ENCODE measurements around the gene SLC49A3. TPM values are rescaled to one million over a fixed set of nuclear protein-coding genes. Genes with fewer than 3 reads are reported as not detected.
"Not testable (repeated sequence)": the region's sequence is repeated elsewhere in the genome, so short reads cannot be mapped to it uniquely, and the experiment has no call there.

The SLC49A3 gene
- total RNA-seq, 1 donor from 2014 or later, result 4.4 TPM

DNA sequence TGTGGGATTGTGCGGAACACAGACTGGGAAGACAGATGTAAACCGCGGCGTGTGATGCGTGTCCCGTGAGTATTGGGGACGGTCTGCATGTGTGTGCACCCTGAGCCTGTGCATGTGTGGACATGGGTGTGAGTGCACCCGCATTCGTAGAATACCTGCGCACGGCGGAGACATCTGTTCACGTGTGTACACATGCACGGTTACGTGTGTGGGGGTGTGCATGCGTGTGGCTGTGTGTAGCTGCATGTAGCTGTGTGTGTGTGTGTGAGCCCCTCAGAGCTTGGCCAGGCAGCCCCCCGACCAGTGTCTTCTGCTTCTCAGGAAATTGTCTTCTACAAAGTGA is 34.5 kb downstream of the SLC49A3 start:
- no peak for DNase-seq (ENCODE audit: low read depth in 2 of 2)

GRCh38 chr4:653831-654502 is 35.0 kb downstream of the SLC49A3 start:
- DNase-seq (ENCODE audit: low read depth in 2 of 2), result no peak

DNA sequence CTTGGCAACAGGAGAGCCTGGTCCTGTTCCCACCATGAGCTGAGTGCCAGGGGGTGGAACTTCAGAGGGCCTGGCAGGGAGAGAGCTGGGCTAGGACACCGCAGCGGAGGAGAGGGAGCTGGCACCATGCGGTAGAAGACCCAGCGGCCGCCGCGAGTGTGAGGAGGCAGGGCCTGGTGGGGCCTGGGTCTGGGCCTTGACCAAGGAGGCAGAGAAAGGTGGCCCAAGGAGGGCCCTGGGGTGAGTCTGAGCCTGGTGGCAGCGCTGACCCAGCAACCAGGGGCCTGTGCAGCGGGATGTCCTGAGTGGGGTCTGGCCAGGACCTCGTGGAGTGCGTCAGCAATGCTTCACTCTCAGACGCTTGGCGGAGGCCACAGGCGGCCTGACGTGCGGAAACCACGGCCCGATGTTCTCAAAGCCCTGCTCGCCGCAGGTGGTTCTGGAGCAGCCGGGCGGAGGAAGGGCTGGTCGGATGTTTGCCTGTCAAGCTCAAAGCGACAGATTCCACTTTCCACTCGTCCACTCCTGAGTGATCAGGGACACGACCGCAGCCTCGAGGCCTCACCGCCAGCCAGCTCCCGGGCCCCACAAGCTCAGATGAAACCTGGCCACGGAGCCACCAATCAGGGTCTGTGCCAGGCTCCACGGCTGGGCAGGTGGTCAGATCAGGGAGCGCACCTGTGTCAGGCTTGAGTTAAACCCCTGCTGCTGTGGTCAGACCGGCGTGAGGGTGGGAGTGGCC is 35.7 kb downstream of the SLC49A3 start:
- no peak for DNase-seq (ENCODE audit: low read depth in 2 of 2)

DNA sequence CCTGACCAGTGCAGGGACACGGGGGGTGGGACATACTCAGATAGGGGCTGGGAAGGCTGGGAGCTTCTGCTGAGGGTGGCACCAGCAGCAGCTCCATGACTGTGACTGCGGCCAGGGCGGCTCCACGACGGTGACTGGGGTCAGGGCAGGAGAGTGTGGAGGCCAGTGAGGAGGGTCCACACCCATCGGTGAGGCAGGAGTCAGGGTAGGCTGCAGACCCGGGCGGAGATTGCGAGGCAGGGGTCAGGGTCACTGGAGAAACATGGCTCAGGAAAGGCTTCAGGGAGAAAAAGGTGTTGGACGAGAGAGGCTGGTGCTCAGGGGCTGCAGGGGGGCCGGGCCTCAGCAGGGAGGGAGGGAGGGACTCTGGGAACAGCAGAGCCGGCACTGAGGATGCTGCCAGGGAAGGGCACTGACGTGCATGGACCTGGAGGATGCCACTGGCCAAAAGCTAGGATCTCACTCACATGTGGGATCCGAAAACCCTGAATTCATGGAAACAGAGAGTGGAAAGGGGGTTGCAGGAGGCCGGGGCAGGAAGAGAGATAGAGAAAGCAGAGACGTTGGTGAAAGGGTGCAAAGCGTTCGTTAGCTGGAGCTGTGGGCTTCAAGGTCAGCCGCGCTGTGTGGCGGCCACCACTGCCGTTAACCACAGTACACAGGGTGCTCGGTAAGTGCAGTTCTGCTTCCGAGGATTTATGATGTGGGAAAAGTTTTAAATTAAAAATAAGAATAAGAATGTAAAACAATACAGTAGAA is 36.9 kb downstream of the SLC49A3 start:
- DNase-seq (ENCODE audit: low read depth in 2 of 2), result no peak

GRCh38 chr4:650951-651883 is 37.7 kb downstream of the SLC49A3 start:
- DNase-seq (ENCODE audit: low read depth in 2 of 2), result no peak

DNA sequence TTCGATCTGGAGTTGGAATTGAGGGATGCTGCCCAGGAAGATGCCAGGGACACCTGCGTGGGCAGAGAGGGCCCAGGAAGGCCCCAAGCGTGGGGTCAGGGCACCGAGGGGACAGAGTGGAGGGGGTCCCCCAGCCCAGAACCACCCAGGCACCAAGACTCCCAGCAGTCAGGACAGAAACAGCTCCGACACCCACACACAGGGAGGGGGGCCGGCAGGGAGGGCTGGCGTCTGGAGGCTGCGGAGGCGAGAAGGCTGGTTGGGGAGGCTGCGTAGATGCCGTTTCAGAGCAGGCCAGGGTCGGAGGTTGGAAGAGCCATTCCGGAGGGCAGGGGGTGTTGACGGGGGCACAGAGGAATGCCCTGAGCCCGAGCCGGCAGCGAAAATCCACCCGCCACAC is 38.5 kb downstream of the SLC49A3 start:
- no peak for DNase-seq (ENCODE audit: low read depth in 2 of 2)

DNA sequence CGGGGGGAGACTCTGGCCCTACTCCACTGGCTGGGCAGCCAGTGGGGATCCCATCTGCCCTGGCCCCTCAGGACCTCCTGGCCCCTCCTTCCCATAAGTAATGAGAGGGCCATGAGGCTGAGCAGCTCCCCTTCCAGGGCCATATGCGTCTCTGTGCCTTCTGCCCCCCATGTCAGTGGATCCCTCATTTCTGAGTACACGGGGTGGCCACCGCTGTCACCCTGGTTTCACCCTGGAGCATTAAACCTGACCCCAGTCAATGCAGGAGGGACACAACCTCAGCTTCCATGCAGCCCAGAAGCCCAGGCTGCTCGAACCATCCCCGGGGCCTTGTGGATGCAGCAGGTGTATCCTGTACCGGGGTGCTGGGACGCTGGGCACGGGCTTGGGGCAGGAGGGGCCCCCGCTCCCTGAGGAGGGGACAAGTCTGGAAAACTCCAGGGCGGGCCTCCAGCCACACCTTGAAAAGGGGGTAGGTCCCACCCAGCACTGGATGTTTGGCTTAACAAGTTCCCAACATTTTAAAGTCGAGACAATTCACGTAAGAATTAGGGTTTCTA is 39.1 kb downstream of the SLC49A3 start:
- DNase-seq (ENCODE audit: low read depth in 2 of 2), result no peak

DNA sequence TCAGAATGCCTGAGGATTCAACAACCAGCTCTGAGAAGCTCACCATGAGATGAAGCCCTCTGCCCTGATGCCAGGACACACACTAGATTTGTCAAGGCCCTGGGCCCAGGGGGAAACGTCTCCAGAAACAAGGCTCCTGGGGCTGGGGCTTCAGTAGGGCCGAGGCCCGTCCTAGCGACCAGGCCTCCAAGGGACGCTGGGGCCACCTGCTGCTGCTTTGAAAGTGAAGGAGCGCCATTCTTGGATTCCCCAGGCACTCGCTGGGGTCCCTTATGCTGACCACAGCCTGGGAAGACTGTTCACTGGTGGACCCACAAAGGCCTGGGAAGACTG is 39.7 kb downstream of the SLC49A3 start:
- no peak for DNase-seq (ENCODE audit: low read depth in 2 of 2)

DNA sequence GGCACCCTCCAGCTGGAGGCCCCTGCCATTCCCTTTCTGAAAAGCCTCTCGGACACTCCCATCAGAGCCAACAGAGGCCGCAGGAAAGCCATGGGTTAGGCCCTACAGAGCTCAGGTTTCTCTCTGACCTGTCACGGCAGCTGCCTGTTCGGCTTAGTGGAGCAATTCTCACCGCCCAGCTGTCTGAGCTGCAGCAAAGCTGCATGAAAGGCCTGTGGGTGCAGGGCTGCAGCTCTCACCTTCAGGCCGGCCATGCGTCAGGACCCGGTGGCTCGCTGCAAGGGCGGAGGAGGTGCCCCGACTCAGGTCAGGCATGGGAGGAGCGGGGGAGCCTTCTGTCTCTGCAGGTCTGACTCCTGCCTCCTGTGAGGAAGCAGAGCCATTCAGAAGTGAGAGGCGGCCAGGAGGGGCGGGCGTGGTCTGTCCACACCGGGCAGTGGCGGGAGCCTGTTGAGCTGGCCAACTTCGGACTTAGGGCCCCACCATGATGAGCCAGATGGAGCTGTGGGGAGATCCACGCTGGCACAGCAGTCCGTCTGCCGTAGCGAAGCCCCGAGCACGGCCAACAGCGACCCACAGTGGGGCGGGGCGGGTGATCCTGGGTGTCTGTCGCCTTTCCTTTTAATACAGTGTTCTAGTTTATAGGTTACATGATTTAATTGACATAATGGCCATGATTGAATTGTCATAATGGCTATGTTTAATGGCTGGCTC is 40.2 kb downstream of the SLC49A3 start:
- DNase-seq (ENCODE audit: low read depth in 2 of 2), result no peak

GRCh38 chr4:647481-647880 is 41.5 kb downstream of the SLC49A3 start:
- DNase-seq (ENCODE audit: low read depth in 2 of 2), result no peak

- DNase-seq (ENCODE audit: low read depth in 2 of 2), result no peak
Observed at GRCh38 chr4:646460-646859, 42.5 kb downstream of the SLC49A3 start.

GRCh38 chr4:642366-642765 is 46.6 kb downstream of the SLC49A3 start:
- not testable (repeated sequence) for DNase-seq (ENCODE audit: low read depth in 2 of 2)

DNA sequence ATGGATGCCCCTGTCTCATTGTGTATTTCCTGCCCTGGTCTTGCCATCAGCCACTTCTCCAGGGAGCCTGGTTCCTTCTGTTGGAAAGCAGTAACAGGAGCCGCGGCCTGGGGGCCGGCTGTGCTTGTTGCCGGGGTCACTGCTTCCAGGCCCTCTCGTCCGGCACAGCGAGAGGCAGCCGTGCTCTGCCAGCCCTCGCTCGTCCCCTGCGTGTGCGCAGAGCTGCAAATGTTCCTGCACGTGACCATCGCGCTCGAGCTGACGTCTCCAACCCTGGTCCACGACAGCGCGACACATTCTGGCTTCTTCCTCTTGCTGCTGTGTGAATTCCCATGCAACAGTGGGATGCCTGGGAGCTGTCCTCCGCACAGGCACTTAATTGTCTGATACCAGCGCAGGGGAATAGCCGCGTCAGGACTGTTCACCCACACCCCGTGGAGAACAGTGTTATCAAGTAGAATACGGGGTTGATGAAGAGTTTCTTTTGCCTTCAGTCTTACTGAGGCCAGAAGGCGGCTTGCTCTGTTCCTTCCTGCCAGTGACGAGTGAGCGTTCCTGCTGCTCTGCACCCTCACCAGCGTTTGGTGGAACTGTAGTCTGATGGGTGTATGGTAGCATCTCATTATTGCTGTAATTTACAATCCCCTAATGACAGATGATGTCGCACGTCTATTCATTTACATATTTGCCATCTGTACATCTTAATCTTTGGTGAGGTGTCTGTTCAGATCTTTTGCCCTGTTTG is 51.2 kb downstream of the SLC49A3 start:
- DNase-seq (ENCODE audit: low read depth in 2 of 2), result no peak

DNA sequence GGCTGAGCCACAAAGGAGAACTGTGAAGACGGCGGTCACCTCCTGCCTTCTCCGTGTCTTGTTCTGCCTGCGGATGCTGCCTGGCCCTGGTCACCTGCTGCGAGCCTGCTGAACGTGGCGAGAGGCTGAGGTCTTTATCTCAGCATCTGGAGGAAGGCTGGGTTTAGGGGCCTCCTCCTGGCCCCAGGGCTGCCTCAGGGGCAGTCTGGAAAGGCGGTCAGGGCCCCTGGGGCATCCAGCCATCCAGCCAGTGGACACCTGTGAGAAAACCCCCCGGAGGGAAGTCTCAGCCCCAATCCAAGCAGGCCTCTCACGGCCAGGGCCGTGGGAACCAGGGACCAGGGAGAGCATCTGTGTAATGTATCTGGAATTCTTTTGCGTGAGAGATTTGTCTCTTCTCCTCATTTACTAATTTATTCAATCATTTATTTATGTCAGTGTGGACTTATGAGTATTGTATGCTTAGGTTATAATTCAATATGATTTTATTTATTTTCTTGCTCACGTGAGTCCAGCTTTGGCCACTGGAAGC is 52.3 kb downstream of the SLC49A3 start:
- DNase-seq (ENCODE audit: low read depth in 2 of 2), result no peak

DNA sequence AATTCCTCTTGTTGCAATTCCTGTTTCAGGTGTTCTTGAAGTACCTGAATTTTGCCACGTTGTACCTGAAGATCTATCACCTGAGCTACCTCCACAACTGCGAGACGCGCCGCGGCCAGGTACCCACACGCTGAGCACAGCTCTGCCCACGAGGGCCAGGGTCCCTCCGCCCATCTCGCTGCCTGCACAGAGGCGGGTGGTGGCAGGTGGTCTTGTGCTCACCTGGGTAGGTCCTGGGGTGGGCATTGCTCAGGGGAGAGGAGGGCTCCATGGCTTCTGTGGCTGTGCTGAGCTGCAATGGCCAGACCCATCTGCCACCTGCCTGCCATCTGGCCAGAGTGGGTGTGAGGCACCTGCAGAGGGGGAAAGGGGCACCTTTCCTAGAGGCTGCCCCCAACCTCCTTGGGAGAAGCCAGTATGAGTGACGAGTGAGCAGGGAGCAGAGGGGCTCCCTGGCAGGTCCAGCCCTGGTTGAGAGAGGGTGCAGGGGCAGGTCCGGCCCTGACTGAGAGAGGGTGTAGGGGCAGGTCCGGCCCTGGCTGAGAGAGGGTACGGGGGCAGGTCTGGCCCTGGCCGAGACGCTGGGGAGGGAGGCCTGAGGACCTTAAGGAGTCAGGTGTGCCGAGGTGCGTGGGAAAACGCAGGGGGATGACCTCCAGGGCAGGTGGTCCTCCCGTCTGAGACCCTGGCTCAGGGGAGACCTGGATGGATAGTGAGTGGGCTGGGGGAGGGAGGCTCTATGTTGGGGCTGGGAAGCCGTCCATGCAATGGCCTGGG is 52.9 kb downstream of the SLC49A3 start:
- no peak for DNase-seq (ENCODE audit: low read depth in 2 of 2)

- not testable (repeated sequence) for DNase-seq (ENCODE audit: low read depth in 2 of 2)
Observed at GRCh38 chr4:635066-635835, 53.7 kb downstream of the SLC49A3 start.

GRCh38 chr4:634599-634985 is 54.4 kb downstream of the SLC49A3 start:
- no peak for DNase-seq (ENCODE audit: low read depth in 2 of 2)

- no peak for DNase-seq (ENCODE audit: low read depth in 2 of 2)
Observed at GRCh38 chr4:633976-634598, 54.9 kb downstream of the SLC49A3 start.

Measured in dermis microvascular lymphatic vessel endothelial cell (primary cell).